ENCODE results near the gene INSC.

DNA sequence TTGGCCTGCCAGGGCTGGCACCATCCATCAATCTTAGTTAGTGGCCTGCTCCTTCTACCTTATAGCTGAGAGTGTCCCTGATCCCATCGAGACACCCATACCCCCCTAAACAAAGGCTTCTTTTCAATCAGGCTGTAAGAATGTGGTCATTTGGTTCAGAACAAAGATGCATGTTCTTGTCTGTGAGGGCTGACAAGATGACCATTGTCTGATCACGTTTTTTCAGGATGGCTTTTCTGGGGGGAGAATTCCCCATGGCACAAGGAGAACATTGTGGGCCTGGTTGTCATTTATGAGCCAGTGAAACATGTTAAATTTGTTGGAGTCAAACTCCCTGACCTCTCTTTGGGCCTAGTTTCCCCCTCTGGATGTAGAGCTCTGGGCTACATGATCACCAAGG, 160.4 kb downstream of the INSC start:
- TF ChIP-seq, protein P1, sequence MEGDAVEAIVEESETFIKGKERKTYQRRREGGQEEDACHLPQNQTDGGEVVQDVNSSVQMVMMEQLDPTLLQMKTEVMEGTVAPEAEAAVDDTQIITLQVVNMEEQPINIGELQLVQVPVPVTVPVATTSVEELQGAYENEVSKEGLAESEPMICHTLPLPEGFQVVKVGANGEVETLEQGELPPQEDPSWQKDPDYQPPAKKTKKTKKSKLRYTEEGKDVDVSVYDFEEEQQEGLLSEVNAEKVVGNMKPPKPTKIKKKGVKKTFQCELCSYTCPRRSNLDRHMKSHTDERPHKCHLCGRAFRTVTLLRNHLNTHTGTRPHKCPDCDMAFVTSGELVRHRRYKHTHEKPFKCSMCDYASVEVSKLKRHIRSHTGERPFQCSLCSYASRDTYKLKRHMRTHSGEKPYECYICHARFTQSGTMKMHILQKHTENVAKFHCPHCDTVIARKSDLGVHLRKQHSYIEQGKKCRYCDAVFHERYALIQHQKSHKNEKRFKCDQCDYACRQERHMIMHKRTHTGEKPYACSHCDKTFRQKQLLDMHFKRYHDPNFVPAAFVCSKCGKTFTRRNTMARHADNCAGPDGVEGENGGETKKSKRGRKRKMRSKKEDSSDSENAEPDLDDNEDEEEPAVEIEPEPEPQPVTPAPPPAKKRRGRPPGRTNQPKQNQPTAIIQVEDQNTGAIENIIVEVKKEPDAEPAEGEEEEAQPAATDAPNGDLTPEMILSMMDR (IDR thresholded peaks at IDR 0.05; ENCODE audit: low read length): no peak
- no peak for TF ChIP-seq EZH2 (IDR thresholded peaks at IDR 0.05; ENCODE audit: borderline replicate concordance, low read length)

Measured in OCI-LY1 (cell line).